ENCODE data around the gene EIF5A2. TPM values are rescaled to one million over a fixed set of nuclear protein-coding genes. Genes with fewer than 3 reads are reported as not detected.
"Not testable (repeated sequence)": the region's sequence is repeated elsewhere in the genome, so short reads cannot be mapped to it uniquely, and the experiment has no call there.

The EIF5A2 gene
- total and polyA plus RNA-seq, 3 experiments from 2014 or later: 10.8 to 18.6 (median 12.4) TPM

DNA sequence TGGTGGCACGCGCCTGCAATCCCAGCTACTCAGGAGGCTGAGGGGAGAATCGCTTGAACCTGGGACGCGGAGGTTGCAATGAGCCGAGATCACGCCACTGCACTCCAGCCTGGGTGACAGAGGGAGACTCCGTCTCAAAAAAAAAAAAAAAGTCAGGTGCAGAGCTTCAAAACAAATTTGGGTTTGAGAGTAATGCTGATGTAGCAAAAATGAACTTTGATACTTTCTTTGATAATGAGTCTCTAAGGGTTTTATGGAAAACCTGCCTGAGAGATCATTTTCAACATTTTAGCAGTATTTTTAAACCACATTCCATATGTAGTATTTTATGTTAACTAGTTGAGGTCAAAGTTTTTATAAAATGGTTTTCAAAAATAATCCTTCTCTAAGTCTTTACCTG lies 14.5 kb downstream of the EIF5A2 start:
- Mint-ChIP-seq H3K4me3 (no peak overlapping the region), H3K9me3 (no peaks in the 10 kb centered on the region), H3K4me1 (no peaks in the 10 kb centered on the region), H3K36me3 (peaks cover 18 to 36% (median 34%) of the 10 kb centered on the region in 3 donors), H3K27ac (no peak overlapping the region), H3K27me3 (no peaks in the 10 kb centered on the region)
- Histone ChIP-seq H3K9me3 (ENCODE audit: low read length) (no peaks in the 10 kb centered on the region), H3K27ac (ENCODE audit: low read depth, low read length) (no peak overlapping the region), H3K4me3 (ENCODE audit: low read length) (no peak overlapping the region), H3K4me1 (ENCODE audit: insufficient read depth, low read length) (no peaks in the 10 kb centered on the region), H3K27me3 (ENCODE audit: insufficient read depth, low read length, poor library complexity, severe bottlenecking) (no peaks in the 10 kb centered on the region), H3K36me3 (ENCODE audit: insufficient read depth, low read length) (no peaks in the 10 kb centered on the region)
- POLR2A ChIA-PET: no interaction called here
- CTCF ChIA-PET: no interaction called here
- DNase-seq: no peak

GRCh38 chr3:170889630-170890029 lies 18.8 kb downstream of the EIF5A2 start:
- POLR2A ChIA-PET: interaction anchor here (1.4 kb wide), 1 partner anchor 19 kb away, joined by 3 read pairs; the partner anchor contains the start of gene EIF5A2
- no peak overlapping the region for H3K4me3 ChIP-seq (ENCODE audit: low read length)
- no peak overlapping the region for H3K27ac ChIP-seq (ENCODE audit: low read depth, low read length)
- no peaks in the 10 kb centered on the region for H3K4me1 ChIP-seq (ENCODE audit: insufficient read depth, low read length)
- no peaks in the 10 kb centered on the region for H3K9me3 ChIP-seq (ENCODE audit: low read length)
- Mint-ChIP-seq H3K9me3 (peaks cover 0 to 2% (median 0%) of the 10 kb centered on the region in 5 donors), H3K4me1 (no peaks in the 10 kb centered on the region), H3K27ac (no peak overlapping the region), H3K4me3 (no peak overlapping the region), H3K36me3 (peaks cover 7 to 17% (median 12%) of the 10 kb centered on the region in 3 donors), H3K27me3 (peaks cover 1 to 7% of the 10 kb centered on the region in 2 donors)
- CTCF ChIA-PET: no interaction called here
- no peak for DNase-seq
- H3K27me3 ChIP-seq (ENCODE audit: insufficient read depth, low read length, poor library complexity, severe bottlenecking): no peaks in the 10 kb centered on the region
- no peaks in the 10 kb centered on the region for H3K36me3 ChIP-seq (ENCODE audit: insufficient read depth, low read length)

DNA sequence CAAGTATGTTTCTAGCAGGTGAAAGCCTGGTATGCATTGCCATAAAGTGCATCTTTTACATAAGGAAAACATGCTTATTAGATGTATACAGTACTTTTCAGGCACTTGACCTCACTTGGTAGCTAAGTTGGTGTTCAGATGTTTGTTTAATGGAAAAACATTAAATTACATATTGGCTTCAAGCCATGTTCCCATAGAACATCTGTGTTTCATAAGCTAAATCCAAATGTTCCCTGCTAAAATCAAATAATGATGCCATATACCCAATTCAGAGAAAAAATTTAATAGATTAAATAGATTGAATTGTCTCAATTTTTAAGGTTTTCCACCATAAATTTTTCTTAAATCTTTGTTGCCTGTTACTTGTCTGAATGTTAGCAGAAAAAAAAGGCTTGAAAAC lies 19.3 kb downstream of the EIF5A2 start:
- Histone ChIP-seq H3K4me3 (ENCODE audit: low read length) (no peak overlapping the region), H3K9me3 (ENCODE audit: low read length) (no peaks in the 10 kb centered on the region), H3K27me3 (ENCODE audit: insufficient read depth, low read length, poor library complexity, severe bottlenecking) (no peaks in the 10 kb centered on the region), H3K27ac (ENCODE audit: low read depth, low read length) (no peak overlapping the region), H3K36me3 (ENCODE audit: insufficient read depth, low read length) (no peaks in the 10 kb centered on the region), H3K4me1 (ENCODE audit: insufficient read depth, low read length) (no peaks in the 10 kb centered on the region)
- H3K9me3 Mint-ChIP-seq: peaks cover 0 to 5% (median 2%) of the 10 kb centered on the region in 5 donors
- no peaks in the 10 kb centered on the region for H3K4me1 Mint-ChIP-seq
- H3K27ac Mint-ChIP-seq: no peak overlapping the region
- H3K36me3 Mint-ChIP-seq: peaks cover 6 to 16% (median 12%) of the 10 kb centered on the region in 3 donors
- CTCF ChIA-PET: no interaction called here
- H3K4me3 Mint-ChIP-seq: no peak overlapping the region
- peaks cover 4 to 11% of the 10 kb centered on the region in 2 donors for H3K27me3 Mint-ChIP-seq
- no peak for DNase-seq
- POLR2A ChIA-PET: interaction anchor here (1.4 kb wide), 1 partner anchor 19 kb away, joined by 3 read pairs; the partner anchor contains the start of gene EIF5A2

DNA sequence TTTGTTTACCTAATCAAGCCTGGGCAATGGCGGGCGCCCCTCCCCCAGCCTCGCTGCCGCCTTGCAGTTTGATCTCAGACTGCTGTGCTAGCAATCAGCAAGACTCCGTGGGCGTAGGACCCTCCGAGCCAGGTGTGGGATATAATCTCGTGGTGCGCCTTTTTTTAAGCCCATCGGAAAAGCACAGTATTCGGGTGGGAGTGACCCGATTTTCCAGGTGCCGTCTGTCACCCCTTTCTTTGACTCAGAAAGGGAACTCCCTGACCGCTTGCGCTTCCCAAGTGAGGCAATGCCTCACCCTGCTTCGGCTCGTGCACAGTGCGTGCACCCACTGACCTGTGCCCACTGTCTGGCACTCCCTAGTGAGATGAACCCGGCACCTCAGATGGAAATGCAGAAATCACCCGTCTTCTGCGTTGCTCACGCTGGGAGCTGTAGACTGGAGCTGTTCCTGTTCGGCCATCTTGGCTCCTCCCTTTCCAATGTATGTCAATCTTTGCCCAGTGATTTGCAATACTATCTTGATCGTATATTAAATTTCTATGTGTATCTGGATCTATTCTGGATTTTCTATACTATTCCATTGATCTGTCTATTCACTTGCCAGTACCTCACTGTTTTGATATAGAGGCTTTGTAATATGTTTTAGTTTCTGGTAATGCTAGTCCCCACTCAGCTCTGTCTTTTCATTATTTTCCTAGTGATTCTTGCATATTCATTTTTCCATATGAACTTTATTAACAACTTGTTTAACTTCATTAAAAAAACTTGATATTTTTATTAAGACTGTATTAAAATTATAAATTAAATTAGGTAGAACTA lies 24.1 kb downstream of the EIF5A2 start:
- H3K9me3 Mint-ChIP-seq; H3K36me3 Mint-ChIP-seq; H3K4me1 ChIP-seq (ENCODE audit: insufficient read depth, low read length); H3K27ac ChIP-seq (ENCODE audit: low read depth, low read length); H3K27me3 ChIP-seq (ENCODE audit: insufficient read depth, low read length, poor library complexity, severe bottlenecking); H3K4me3 ChIP-seq (ENCODE audit: low read length); H3K4me1 Mint-ChIP-seq; H3K4me3 Mint-ChIP-seq; CTCF ChIA-PET; H3K36me3 ChIP-seq (ENCODE audit: insufficient read depth, low read length); H3K9me3 ChIP-seq (ENCODE audit: low read length); POLR2A ChIA-PET; DNase-seq; H3K27ac Mint-ChIP-seq: not testable (repeated sequence)
- H3K27me3 Mint-ChIP-seq: peaks cover 4 to 11% of the 10 kb centered on the region in 2 donors

DNA sequence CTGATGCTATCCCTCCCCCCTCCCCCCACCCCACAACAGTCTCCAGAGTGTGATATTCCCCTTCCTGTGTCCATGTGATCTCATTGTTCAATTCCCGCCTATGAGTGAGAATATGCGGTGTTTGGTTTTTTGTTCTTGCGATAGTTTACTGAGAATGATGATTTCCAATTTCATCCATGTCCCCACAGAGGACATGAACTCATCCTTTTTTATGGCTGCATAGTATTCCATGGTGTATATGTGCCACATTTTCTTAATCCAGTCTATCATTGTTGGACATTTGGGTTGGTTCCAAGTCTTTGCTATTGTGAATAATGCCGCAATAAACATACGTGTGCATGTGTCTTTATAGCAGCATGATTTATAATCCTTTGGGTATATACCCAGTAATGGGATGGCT lies 29.7 kb downstream of the EIF5A2 start:
- CTCF ChIA-PET; H3K9me3 Mint-ChIP-seq; H3K4me3 ChIP-seq (ENCODE audit: low read length); H3K27ac ChIP-seq (ENCODE audit: low read depth, low read length); POLR2A ChIA-PET; H3K36me3 Mint-ChIP-seq; H3K27ac Mint-ChIP-seq; DNase-seq; H3K4me3 Mint-ChIP-seq; H3K9me3 ChIP-seq (ENCODE audit: low read length); H3K36me3 ChIP-seq (ENCODE audit: insufficient read depth, low read length); H3K27me3 ChIP-seq (ENCODE audit: insufficient read depth, low read length, poor library complexity, severe bottlenecking); H3K4me1 ChIP-seq (ENCODE audit: insufficient read depth, low read length); H3K4me1 Mint-ChIP-seq; H3K27me3 Mint-ChIP-seq: not testable (repeated sequence)

DNA sequence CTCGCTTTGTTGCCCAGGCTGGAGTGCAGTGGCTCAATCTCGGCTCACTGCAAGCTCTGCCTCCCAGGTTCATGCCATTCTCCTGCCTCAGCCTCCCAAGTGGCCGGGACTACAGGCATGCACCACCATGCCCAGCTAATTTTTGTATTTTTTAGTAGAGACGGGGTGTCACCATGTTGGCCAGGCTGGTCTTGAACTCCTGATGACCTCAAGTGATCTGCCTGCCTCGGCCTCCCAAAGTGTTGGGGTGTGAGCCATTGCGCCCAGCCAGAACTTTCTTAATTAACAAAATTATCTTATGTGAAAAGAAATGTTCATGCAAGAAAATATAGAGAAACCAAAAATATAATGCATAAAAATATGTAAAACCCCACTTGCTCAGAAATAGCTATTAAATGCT lies 31.1 kb downstream of the EIF5A2 start:
- H3K27ac Mint-ChIP-seq, CTCF ChIA-PET, H3K4me1 Mint-ChIP-seq: not testable (repeated sequence)

GRCh38 chr3:170876537-170876936 lies 31.9 kb downstream of the EIF5A2 start:
- H3K4me3 Mint-ChIP-seq: no peak overlapping the region

More for the DNA sequence above, 31.1 kb downstream of the EIF5A2 start:
- H3K27me3 Mint-ChIP-seq; H3K27ac ChIP-seq (ENCODE audit: low read depth, low read length); H3K36me3 ChIP-seq (ENCODE audit: insufficient read depth, low read length); DNase-seq; H3K27me3 ChIP-seq (ENCODE audit: insufficient read depth, low read length, poor library complexity, severe bottlenecking); POLR2A ChIA-PET; H3K4me3 Mint-ChIP-seq; H3K9me3 ChIP-seq (ENCODE audit: low read length); H3K4me1 ChIP-seq (ENCODE audit: insufficient read depth, low read length); H3K9me3 Mint-ChIP-seq; H3K4me3 ChIP-seq (ENCODE audit: low read length); H3K36me3 Mint-ChIP-seq: not testable (repeated sequence)

DNA sequence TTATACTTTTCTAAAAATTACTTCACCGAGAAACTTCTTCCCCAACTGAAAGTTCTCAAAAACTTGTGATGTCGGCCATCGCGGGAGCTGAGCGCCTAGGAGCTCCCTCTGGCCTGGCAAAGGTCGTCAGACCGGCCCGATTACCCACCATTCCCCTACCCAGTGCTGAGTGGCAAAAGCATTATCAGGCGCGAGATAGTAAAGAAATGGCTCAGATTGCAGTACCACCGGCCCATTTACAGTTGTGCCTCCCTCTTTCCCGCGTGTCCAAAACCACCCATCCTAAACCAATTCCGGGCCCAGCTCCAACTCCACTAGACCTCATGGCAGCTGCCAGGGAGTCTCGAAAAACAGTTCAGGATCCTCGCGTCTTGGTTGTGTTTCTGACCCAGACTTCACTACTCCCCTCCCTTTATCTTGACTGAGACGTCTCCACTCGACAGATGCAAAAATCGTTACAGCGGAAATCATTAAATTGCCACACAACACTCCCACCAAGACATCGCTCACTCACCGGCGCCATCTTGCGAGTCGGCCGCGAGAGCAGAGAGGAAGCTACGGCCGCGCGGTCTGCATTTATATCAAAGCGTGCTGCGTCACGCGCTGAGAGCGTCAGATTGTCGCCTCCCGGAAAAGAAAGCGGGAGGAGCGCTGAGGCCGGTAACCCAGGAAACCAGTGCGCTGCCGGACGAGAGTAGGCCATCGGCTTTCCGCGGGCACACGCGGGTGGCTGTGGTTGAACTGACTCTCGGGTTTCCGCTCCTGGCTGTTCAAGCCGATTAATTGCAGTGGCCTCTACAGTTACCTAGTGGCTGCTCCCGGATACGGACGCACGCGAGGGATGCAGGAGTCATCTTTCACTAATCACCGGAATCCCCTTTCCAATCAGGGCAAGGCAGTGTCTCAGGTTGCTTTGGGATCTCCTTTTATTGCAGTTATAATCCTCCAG lies 38.5 kb downstream of the EIF5A2 start, which contains the start of gene RPL22L1:
TSS of gene RPL22L1 (minus strand) at position 551 of the 949 bp plus-strand sequence. CDS start at position 523, 28 bp downstream.
- H3K27me3 Mint-ChIP-seq: no peaks in the 10 kb centered on the region
- H3K4me3 Mint-ChIP-seq: peak within 1 kb of the TSS; percentile 88 to 98 (median 96)
- Histone ChIP-seq H3K4me3 (ENCODE audit: low read length) (peak within 1 kb of the TSS; percentile 96), H3K9me3 (ENCODE audit: low read length) (no peaks in the 10 kb centered on the region), H3K36me3 (ENCODE audit: insufficient read depth, low read length) (peaks cover 15% of the 10 kb centered on the region), H3K27ac (ENCODE audit: low read depth, low read length) (peak within 1 kb of the TSS; percentile 94), H3K4me1 (ENCODE audit: insufficient read depth, low read length) (peaks cover 33% of the 10 kb centered on the region), H3K27me3 (ENCODE audit: insufficient read depth, low read length, poor library complexity, severe bottlenecking) (no peaks in the 10 kb centered on the region)
- peak within 1 kb of the TSS; percentile 88 to 99 (median 98) for H3K27ac Mint-ChIP-seq
- POLR2A ChIA-PET: interaction anchor here (0.6 to 1.5 kb wide), 8 partner anchors 35 to 1650 kb away, joined by 3 to 26 read pairs (median 4); partner anchors contain the start of genes EIF5A2, SKIL and TERC
- peaks cover 30 to 46% (median 42%) of the 10 kb centered on the region in 3 donors for H3K4me1 Mint-ChIP-seq
- CTCF ChIA-PET: interaction anchor here (1.6 to 2.0 kb wide), 2 partner anchors 10 to 58 kb away, joined by 4 to 6 read pairs; no protein-coding TSS in a partner anchor
- DNase-seq: peak; percentile 85 to 96 (median 91)
- H3K36me3 Mint-ChIP-seq: peaks cover 9 to 34% (median 12%) of the 10 kb centered on the region in 3 donors
- H3K9me3 Mint-ChIP-seq: no peaks in the 10 kb centered on the region

More at GRCh38 chr3:170876537-170876936, 31.9 kb downstream of the EIF5A2 start:
- no peak overlapping the region for H3K27ac ChIP-seq (ENCODE audit: low read depth, low read length)
- CTCF ChIA-PET: no interaction called here
- Mint-ChIP-seq H3K27me3 (no peaks in the 10 kb centered on the region), H3K9me3 (no peaks in the 10 kb centered on the region), H3K4me1 (no peaks in the 10 kb centered on the region), H3K27ac (no peak overlapping the region), H3K36me3 (no peaks in the 10 kb centered on the region)
- no peak for DNase-seq
- no peaks in the 10 kb centered on the region for H3K36me3 ChIP-seq (ENCODE audit: insufficient read depth, low read length)
- no peaks in the 10 kb centered on the region for H3K27me3 ChIP-seq (ENCODE audit: insufficient read depth, low read length, poor library complexity, severe bottlenecking)
- no peaks in the 10 kb centered on the region for H3K9me3 ChIP-seq (ENCODE audit: low read length)
- H3K4me3 ChIP-seq (ENCODE audit: low read length): no peak overlapping the region
- no peaks in the 10 kb centered on the region for H3K4me1 ChIP-seq (ENCODE audit: insufficient read depth, low read length)
- POLR2A ChIA-PET: no interaction called here

Measured in CD8-positive, alpha-beta memory T cell (primary cell).